ENCODE data around the gene DENND5A. TPM values are rescaled to one million over a fixed set of nuclear protein-coding genes. Genes with fewer than 3 reads are reported as not detected.

DENND5A gene
- total and polyA plus RNA-seq, 10 of the 15 experiments (the other 5 are each of a cell fraction or from before 2014, with no cell fraction given): 15.6 to 157 (median 85.1) TPM

- RAD21 ChIA-PET (ENCODE audit: unreplicated experiment): no interaction called here
Measured at GRCh38 chr11:9219115-9219514, 46.0 kb downstream of the DENND5A start.

More at GRCh38 chr11:9219115-9219514, 46.0 kb downstream of the DENND5A start:
- Histone ChIP-seq H3K9me3 (replicated peaks; ENCODE audit: control insufficient read depth, insufficient read depth, low read length) (no peaks in the 10 kb centered on the region), H3K27me3 (replicated peaks in 1 of 2; ENCODE audit: control insufficient read depth in 2 of 2, insufficient read depth in 2 of 2, low read length in 1 of 2) (no peaks in the 10 kb centered on the region), H3K27ac (ENCODE audit: control insufficient read depth, insufficient read depth) (no peak overlapping the region), H3K36me3 (ENCODE audit: control insufficient read depth in 2 of 2, insufficient read depth in 2 of 2, low read length in 1 of 2) (no peaks in the 10 kb centered on the region), H3K4me1 (ENCODE audit: control insufficient read depth, insufficient read depth, low read length) (peaks cover 17% of the 10 kb centered on the region), H2AFZ (ENCODE audit: control insufficient read depth, low read depth, low read length) (no peak overlapping the region), H3K4me3 (no peak overlapping the region), H3K79me2 (ENCODE audit: control insufficient read depth, insufficient read depth, low read length) (peaks cover 20% of the 10 kb centered on the region), H3K4me2 (ENCODE audit: control insufficient read depth, insufficient read depth) (no peak overlapping the region), H3K9ac (ENCODE audit: control insufficient read depth, insufficient read depth, low read length) (no peak overlapping the region), H4K20me1 (ENCODE audit: control insufficient read depth, insufficient read depth) (no peaks in the 10 kb centered on the region)
- 66% methylated on average over 2 of the region's 2 CpGs for WGBS (ENCODE audit: insufficient coverage, insufficient replicate concordance, low lambda C conversion rate, missing lambda C conversion rate)
- ChIA-PET SMC1A (ENCODE audit: uncharacterized antibody, unreplicated experiment) (no interaction called here), CTCF (no interaction called here), POLR2A (no interaction called here)
- intact Hi-C loops (cut with micrococcal nuclease; ENCODE audit: unreplicated experiment): no loop called here
- in situ Hi-C loops (cut with MboI): no loop called here
- TF ChIP-seq NFYB (IDR thresholded peaks at IDR 0.05; ENCODE audit: insufficient read depth, low read depth, low read length): no peak
- TF ChIP-seq MYC (IDR thresholded peaks at IDR 0.05; ENCODE audit: insufficient read depth, insufficient read length, insufficient replicate concordance, low read length, severe bottlenecking): no peak
- TF ChIP-seq BCL3 (IDR thresholded peaks at IDR 0.05; ENCODE audit: borderline replicate concordance, insufficient read depth, low read depth, low read length, poor library complexity, severe bottlenecking): no peak
- no peak for TF ChIP-seq RBBP5 (conservative IDR thresholded peaks at IDR 0.05)
- TF ChIP-seq, protein P1, sequence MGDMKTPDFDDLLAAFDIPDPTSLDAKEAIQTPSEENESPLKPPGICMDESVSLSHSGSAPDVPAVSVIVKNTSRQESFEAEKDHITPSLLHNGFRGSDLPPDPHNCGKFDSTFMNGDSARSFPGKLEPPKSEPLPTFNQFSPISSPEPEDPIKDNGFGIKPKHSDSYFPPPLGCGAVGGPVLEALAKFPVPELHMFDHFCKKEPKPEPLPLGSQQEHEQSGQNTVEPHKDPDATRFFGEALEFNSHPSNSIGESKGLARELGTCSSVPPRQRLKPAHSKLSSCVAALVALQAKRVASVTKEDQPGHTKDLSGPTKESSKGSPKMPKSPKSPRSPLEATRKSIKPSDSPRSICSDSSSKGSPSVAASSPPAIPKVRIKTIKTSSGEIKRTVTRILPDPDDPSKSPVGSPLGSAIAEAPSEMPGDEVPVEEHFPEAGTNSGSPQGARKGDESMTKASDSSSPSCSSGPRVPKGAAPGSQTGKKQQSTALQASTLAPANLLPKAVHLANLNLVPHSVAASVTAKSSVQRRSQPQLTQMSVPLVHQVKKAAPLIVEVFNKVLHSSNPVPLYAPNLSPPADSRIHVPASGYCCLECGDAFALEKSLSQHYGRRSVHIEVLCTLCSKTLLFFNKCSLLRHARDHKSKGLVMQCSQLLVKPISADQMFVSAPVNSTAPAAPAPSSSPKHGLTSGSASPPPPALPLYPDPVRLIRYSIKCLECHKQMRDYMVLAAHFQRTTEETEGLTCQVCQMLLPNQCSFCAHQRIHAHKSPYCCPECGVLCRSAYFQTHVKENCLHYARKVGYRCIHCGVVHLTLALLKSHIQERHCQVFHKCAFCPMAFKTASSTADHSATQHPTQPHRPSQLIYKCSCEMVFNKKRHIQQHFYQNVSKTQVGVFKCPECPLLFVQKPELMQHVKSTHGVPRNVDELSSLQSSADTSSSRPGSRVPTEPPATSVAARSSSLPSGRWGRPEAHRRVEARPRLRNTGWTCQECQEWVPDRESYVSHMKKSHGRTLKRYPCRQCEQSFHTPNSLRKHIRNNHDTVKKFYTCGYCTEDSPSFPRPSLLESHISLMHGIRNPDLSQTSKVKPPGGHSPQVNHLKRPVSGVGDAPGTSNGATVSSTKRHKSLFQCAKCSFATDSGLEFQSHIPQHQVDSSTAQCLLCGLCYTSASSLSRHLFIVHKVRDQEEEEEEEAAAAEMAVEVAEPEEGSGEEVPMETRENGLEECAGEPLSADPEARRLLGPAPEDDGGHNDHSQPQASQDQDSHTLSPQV (IDR thresholded peaks at IDR 0.05): no peak
- TF ChIP-seq, protein P2, sequence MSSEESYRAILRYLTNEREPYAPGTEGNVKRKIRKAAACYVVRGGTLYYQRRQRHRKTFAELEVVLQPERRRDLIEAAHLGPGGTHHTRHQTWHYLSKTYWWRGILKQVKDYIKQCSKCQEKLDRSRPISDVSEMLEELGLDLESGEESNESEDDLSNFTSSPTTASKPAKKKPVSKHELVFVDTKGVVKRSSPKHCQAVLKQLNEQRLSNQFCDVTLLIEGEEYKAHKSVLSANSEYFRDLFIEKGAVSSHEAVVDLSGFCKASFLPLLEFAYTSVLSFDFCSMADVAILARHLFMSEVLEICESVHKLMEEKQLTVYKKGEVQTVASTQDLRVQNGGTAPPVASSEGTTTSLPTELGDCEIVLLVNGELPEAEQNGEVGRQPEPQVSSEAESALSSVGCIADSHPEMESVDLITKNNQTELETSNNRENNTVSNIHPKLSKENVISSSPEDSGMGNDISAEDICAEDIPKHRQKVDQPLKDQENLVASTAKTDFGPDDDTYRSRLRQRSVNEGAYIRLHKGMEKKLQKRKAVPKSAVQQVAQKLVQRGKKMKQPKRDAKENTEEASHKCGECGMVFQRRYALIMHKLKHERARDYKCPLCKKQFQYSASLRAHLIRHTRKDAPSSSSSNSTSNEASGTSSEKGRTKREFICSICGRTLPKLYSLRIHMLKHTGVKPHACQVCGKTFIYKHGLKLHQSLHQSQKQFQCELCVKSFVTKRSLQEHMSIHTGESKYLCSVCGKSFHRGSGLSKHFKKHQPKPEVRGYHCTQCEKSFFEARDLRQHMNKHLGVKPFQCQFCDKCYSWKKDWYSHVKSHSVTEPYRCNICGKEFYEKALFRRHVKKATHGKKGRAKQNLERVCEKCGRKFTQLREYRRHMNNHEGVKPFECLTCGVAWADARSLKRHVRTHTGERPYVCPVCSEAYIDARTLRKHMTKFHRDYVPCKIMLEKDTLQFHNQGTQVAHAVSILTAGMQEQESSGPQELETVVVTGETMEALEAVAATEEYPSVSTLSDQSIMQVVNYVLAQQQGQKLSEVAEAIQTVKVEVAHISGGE (CRISPR knock-in tag; IDR thresholded peaks at IDR 0.05): no peak
- no peak for TF ChIP-seq ATF2 (IDR thresholded peaks at IDR 0.05; ENCODE audit: low read length)
- ATAC-seq (no peak), FAIRE-seq (no peak), DNase-seq (ENCODE audit: low read depth, low spot score) (no peak)
- no TSS peak for BruUV-seq (replicated peaks)
